Colonic mucosa (tissue), 4 donors: Measurements from ENCODE around the gene TAS2R31. TPM values are rescaled to one million over a fixed set of nuclear protein-coding genes. Genes with fewer than 3 reads are reported as not detected.
"Not testable (repeated sequence)": the region's sequence is repeated elsewhere in the genome, so short reads cannot be mapped to it uniquely, and the experiment has no call there.

Experiments
- DNase-seq: peaks from one replicate; pipeline ENCODE4 v3.0.0-alpha.2; 2020
- H3K27ac ChIP-seq: fragments of 200-600 bp; one replicate; pipeline ENCODE4 v1.8.0; 2021
- H3K27me3 ChIP-seq: fragments of 200-600 bp; one replicate; pipeline ENCODE4 v1.8.0; 2021
- H3K36me3 ChIP-seq: fragments of 200-600 bp; one replicate; pipeline ENCODE4 v1.8.0; 2021
- H3K4me1 ChIP-seq: fragments of 200-600 bp; one replicate; pipeline ENCODE4 v1.8.0; 2021; ENCODE audit warnings: mild to moderate bottlenecking
- H3K4me3 ChIP-seq: fragments of 200-600 bp; one replicate; pipeline ENCODE4 v1.8.0; 2021
- H3K9ac ChIP-seq, 2 donors: one replicate each; pipeline ENCODE4 v1.7.0; 2013; ENCODE audit warnings: control low read depth in 2 of 2, low read depth in 2 of 2, low read length in 2 of 2
- H3K9me3 ChIP-seq: fragments of 200-600 bp; one replicate; pipeline ENCODE4 v1.8.0; 2021
- intact Hi-C: fragments of 100-400 bp; cut with DNase I; formaldehyde crosslinking; loops from one replicate; pipeline ENCODE4 v1.14.1; 2022
- total RNA-seq, 2 donors: library from RNA; stranded (reverse); fragmentation: NEBNext Ultra II Directional in 1 of 2; extraction: Animal tissue kit (Norgen Biotek cat#: 25700) in 1 of 2; gene quantifications; one replicate each; pipeline ENCODE4 v1.2.1, GENCODE V29; 2021
- TF ChIP-seq, protein P1 (sequence below): fragments of 200-600 bp; IDR thresholded peaks from one replicate; pipeline ENCODE4 v1.8.0; 2022; ENCODE audit warnings: antibody characterized with exemption, mild to moderate bottlenecking
- donor health status: healthy.
- donor health status: DM: no; HTN: no; CAD: no.
- donor health status: DM: no; HTN: no; CAD: no.

TAS2R31 gene
- total RNA-seq, 2 donors from 2014 or later, result 2.0 TPM

DNA sequence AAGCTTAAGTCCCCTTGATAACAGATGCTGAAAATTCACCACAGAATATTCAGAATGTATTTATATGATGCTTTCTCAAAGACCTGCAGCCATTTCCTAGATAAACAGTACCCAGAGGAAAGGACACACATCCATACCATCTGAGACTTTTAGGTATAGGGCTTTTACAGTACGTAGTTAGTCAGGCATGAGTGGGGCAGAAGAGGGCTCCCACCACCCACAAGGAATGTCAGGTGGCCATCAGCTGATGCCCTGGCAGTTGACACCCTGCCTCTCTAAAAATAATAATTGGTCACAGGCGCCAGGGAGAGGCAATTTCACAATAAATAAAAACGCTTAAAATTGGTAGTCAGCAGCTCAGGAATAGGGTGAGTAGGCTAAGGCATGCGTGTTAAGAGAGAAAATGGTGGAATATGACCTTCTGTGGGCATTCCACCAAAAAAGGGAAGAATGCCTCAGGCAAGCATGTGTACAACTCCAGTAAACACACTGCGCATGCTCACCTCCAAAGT, 38.7 kb upstream of the TAS2R31 start:
- H3K4me1 ChIP-seq, result no peaks in the 10 kb centered on the region
- no peak overlapping the region for H3K9ac ChIP-seq
- TF ChIP-seq, protein P1, sequence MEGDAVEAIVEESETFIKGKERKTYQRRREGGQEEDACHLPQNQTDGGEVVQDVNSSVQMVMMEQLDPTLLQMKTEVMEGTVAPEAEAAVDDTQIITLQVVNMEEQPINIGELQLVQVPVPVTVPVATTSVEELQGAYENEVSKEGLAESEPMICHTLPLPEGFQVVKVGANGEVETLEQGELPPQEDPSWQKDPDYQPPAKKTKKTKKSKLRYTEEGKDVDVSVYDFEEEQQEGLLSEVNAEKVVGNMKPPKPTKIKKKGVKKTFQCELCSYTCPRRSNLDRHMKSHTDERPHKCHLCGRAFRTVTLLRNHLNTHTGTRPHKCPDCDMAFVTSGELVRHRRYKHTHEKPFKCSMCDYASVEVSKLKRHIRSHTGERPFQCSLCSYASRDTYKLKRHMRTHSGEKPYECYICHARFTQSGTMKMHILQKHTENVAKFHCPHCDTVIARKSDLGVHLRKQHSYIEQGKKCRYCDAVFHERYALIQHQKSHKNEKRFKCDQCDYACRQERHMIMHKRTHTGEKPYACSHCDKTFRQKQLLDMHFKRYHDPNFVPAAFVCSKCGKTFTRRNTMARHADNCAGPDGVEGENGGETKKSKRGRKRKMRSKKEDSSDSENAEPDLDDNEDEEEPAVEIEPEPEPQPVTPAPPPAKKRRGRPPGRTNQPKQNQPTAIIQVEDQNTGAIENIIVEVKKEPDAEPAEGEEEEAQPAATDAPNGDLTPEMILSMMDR, result no peak
- no peak for DNase-seq
- no peak overlapping the region for H3K27ac ChIP-seq
- H3K9me3 ChIP-seq, result no peaks in the 10 kb centered on the region
- no peaks in the 10 kb centered on the region for H3K36me3 ChIP-seq
- no peak overlapping the region for H3K4me3 ChIP-seq
- no peaks in the 10 kb centered on the region for H3K27me3 ChIP-seq
- intact Hi-C loops, result no loop called here

DNA sequence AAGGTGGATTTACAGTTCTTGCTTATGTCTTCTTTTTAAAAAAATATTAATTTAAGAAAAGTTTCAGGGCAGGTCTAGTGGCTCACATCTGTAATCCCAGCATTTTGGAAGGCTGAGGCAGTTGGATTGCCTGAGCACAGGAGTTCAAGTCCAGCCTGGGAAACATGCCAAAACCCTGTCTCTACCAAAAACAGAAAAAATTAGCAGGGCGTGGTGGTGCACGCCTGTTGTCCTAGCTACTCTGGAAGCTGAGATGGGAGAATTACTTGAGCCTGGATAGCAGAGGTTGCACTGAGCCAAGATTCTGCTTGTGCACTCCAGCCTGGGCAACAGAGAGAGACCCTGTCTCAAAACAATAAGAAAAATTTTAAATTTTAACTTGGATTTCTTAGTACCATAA, 36.3 kb upstream of the TAS2R31 start:
- Histone ChIP-seq H3K4me1 (no peaks in the 10 kb centered on the region), H3K27ac (no peak overlapping the region), H3K9me3 (no peaks in the 10 kb centered on the region), H3K4me3 (no peak overlapping the region), H3K36me3 (no peaks in the 10 kb centered on the region), H3K9ac (no peak overlapping the region), H3K27me3 (no peaks in the 10 kb centered on the region)
- TF ChIP-seq, protein P1, result no peak
- DNase-seq, result peak; percentile 20
- intact Hi-C loops, result no loop called here

DNA sequence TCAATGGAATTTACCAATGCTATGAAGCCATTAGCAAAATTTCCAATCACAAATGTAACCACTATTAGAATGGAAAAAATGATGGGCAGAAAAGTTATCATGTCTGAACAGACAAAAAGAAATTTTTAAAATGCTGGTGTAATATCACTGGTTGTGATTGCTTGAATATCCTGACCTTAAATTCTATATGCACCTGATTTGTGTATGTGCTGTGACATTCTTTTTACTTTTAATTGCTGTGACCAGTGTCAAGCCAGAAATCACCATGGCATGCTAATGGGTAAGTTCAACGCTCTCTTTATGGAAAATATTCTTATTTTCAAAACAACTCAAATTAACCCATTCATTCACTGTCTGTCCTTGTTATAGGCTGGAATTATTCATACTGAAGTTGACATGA, 31.0 kb upstream of the TAS2R31 start, which contains the start of gene TAS2R46:
Gene TAS2R46, minus strand, starts transcription at position 101 of the 400 bp plus-strand sequence. Its CDS starts 0 bp downstream, at position 101.
- H3K9me3 ChIP-seq, H3K4me3 ChIP-seq, H3K9ac ChIP-seq, H3K36me3 ChIP-seq, intact Hi-C loops, H3K4me1 ChIP-seq, DNase-seq, H3K27ac ChIP-seq, H3K27me3 ChIP-seq: not testable (repeated sequence)

DNA sequence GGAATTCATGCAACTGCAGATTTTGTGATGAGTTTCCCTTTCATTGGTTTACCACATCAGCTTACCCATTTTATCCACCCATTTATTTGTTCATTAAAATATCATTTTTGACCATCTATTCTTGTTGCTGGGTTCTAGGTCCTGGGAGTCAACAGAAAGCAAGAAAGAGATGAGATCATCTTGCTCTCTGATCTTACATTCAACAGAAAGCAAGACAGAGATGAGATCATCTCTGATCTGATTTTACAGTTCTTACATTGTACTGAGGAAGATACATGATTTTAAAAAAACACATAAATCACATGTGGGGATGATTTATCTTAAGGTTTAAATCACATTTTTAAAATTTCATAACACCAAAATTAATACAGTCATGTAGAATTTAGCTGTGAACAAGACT, 28.6 kb upstream of the TAS2R31 start:
- no peaks in the 10 kb centered on the region for H3K4me1 ChIP-seq
- no peak overlapping the region for H3K9ac ChIP-seq
- no peak for DNase-seq
- no peaks in the 10 kb centered on the region for H3K9me3 ChIP-seq
- no peaks in the 10 kb centered on the region for H3K36me3 ChIP-seq
- H3K27me3 ChIP-seq, result no peaks in the 10 kb centered on the region
- TF ChIP-seq, protein P1, result no peak
- intact Hi-C loops, result no loop called here
- H3K27ac ChIP-seq, result no peak overlapping the region
- no peak overlapping the region for H3K4me3 ChIP-seq

DNA sequence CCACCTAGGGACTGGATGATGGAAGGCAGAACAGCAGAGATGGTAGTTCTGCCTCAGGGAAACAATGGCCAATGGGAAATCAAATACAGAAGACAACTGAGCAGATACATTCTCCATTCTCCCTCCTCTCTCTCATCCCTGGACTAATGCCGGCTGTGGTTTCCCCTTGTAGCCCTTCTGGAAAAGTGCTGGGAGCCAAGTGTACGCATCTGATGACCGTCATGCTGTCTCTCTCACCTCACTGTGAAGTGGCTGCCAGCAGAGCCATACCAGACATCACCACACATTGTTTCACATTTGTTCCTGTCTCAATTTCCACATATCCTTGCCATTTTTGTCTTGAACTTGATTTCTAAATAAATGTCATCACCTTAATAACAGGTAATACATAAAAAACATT, 27.8 kb upstream of the TAS2R31 start:
- H3K9ac ChIP-seq, result no peak overlapping the region
- no peak overlapping the region for H3K4me3 ChIP-seq
- no peaks in the 10 kb centered on the region for H3K9me3 ChIP-seq
- TF ChIP-seq, protein P1, result no peak
- H3K27ac ChIP-seq, result no peak overlapping the region
- intact Hi-C loops, result no loop called here
- no peaks in the 10 kb centered on the region for H3K4me1 ChIP-seq
- H3K27me3 ChIP-seq, result no peaks in the 10 kb centered on the region
- no peaks in the 10 kb centered on the region for H3K36me3 ChIP-seq
- no peak for DNase-seq

DNA sequence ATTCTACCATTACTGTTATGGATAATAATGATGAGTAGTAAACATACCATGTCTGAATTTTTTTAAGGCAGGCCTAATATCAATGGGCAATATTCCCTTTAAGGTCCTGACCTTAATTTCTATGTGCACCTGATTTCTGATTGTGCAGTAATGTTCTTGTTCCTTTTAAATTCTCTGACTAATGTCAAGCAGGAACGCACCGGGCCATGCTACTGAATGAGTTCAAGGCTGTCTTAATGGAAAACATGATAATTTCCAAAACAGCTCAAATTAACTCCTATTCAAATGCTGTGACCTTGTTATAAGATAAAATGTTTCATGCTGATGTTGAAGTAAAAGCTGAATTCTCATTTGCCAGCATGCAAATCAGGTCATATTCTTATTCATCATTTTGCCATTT, 24.1 kb upstream of the TAS2R31 start:
- Histone ChIP-seq H3K9ac (no peak overlapping the region), H3K4me3 (no peak overlapping the region), H3K27ac (no peak overlapping the region), H3K9me3 (no peaks in the 10 kb centered on the region), H3K27me3 (no peaks in the 10 kb centered on the region), H3K4me1 (no peaks in the 10 kb centered on the region), H3K36me3 (no peaks in the 10 kb centered on the region)
- DNase-seq, result no peak
- intact Hi-C loops, result no loop called here
- TF ChIP-seq, protein P1, result no peak

DNA sequence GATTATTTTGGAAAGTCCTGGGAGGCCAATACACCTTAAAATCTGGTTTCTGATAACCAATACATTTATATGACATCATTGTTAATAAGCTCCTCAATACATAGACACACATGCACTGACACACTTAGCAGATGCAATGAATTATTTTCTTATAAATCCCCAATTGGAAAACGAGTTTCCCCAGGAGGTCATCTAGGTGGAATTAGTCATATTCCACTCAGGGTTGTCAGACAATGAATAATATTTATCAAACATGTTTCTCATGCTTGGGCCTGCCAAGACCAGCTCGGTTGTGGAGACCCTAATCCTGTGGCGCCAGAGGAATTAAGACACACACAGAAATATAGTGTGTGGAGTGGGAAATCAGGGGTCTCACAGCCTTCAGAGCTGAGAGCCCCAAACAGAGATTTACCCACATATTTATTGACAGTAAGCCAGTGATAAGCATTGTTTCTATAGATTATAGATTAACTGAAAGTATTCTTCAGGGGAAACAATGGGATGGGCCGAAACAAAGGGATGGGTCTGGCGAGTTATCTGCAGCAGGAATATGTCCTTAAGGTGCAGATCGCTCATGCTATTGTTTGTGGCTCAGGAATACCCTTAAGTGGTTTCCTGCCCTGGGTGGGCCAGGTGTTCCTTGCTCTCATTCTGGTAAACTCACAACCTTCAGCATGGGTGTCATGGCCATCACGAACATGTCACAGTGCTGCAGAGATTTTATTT, 18.8 kb upstream of the TAS2R31 start:
- H3K4me3 ChIP-seq, H3K36me3 ChIP-seq, H3K4me1 ChIP-seq, DNase-seq, H3K9me3 ChIP-seq, H3K9ac ChIP-seq, H3K27ac ChIP-seq, intact Hi-C loops, H3K27me3 ChIP-seq: not testable (repeated sequence)

DNA sequence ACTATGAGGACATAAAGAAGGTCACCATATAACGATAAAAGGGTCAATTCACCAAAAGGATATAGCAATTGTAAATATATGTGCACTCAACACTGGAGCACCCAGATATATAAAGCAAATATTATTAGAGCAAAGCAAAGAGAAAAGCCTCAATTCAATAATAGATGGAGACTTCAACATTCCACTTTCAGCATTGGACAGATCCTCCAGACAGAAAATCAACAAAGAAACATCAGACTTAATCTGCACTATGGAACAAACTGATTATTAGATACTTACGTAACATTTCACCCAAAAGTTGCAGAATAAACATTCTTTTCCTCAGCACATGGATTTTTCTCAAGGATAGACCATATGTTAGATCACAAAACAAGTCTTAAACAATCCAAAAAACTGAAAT, 10.2 kb upstream of the TAS2R31 start:
- intact Hi-C loops, DNase-seq, H3K9me3 ChIP-seq, H3K27me3 ChIP-seq, H3K36me3 ChIP-seq, H3K9ac ChIP-seq, H3K27ac ChIP-seq, H3K4me1 ChIP-seq, H3K4me3 ChIP-seq: not testable (repeated sequence)
